K562 (cell line): Measurements from ENCODE around the gene TUBGCP6. TPM values are rescaled to one million over a fixed set of nuclear protein-coding genes. Genes with fewer than 3 reads are reported as not detected.

ENCODE experiments used
- ATAC-seq: fragments of 200-7000 bp; cut with Tn5 transposase; 3 replicates; pipeline ENCODE4 v1.9.1; 2020; ENCODE audit warnings: moderate library complexity
- BruUV-seq: library from RNA; stranded (reverse); fragments of 400-500 nt; replicated peaks from 2 replicates; lab custom pipeline; 2021; lab: Mats Ljungman, UMichigan
- CTCF ChIA-PET: fragments of 300-600 bp; formaldehyde crosslinking; extraction: SDS; loops from one replicate; lab custom pipeline; 2021; ENCODE audit warnings: low intra/inter-chr PET ratio; lab: Yijun Ruan, JAX
- POLR2A ChIA-PET: fragments of 300-600, 350-650 bp; sonication (Branson Sonifier 250); formaldehyde crosslinking; extraction: SDS; loops from one replicate; lab custom pipeline; 2021; ENCODE audit warnings: antibody characterized with exemption, inconsistent platforms; lab: Yijun Ruan, JAX
- DNase-seq, 4 experiments: peaks; one replicate each; pipeline versions ENCODE4 v3.0.0 to v3.0.0-alpha.2; 2011 to 2018; ENCODE audit warnings: low spot score in 3 of 4, mixed read lengths in 3 of 4; ENCODE audit errors: extremely low read depth in 1 of 4
- FAIRE-seq: peaks from 2 replicates; lab custom pipeline; 2011; peaks lifted over from hg19 to GRCh38; lab: Jason Lieb, UNC
- H2AFZ ChIP-seq: 2 replicates; pipeline ENCODE4 v1.6.0; 2011; ENCODE audit warnings: low read depth, low read length, control low read depth, inconsistent platforms
- H3K27ac ChIP-seq: fragments of 200-600 bp; 3 replicates; pipeline ENCODE4 v1.8.0; 2011; ENCODE audit warnings: low read depth, mild to moderate bottlenecking, control low read depth, inconsistent platforms, low read length, moderate library complexity, mixed read lengths; ENCODE audit errors: extremely low read depth
- H3K27me3 ChIP-seq, 2 experiments: fragments of 300-600 bp in 1 of 2; 2 replicates in 1 of 2; 3 replicates in 1 of 2; pipeline versions ENCODE4 v1.6.0 to v1.8.0; 2011; ENCODE audit warnings: inconsistent platforms in 2 of 2, low read length in 2 of 2, mild to moderate bottlenecking in 1 of 2, mixed read lengths in 1 of 2, moderate library complexity in 1 of 2; ENCODE audit not compliant: control insufficient read depth in 2 of 2, insufficient read depth in 2 of 2
- H3K36me3 ChIP-seq: fragments of 300-600 bp; 3 replicates; pipeline ENCODE4 v1.8.0; 2011; ENCODE audit warnings: mild to moderate bottlenecking, low read length, inconsistent platforms; ENCODE audit not compliant: control insufficient read depth, insufficient read depth
- H3K4me1 ChIP-seq, 2 experiments: fragments of 200-600 bp in 1 of 2; replicated peaks in 1 of 2; 2 replicates in 1 of 2; 3 replicates in 1 of 2; pipeline versions ENCODE4 v1.5.1 to v1.8.0; 2011; ENCODE audit warnings: inconsistent platforms in 2 of 2, low read length in 2 of 2, mild to moderate bottlenecking in 1 of 2, mixed read lengths in 1 of 2, moderate library complexity in 1 of 2; ENCODE audit not compliant: control insufficient read depth in 2 of 2, insufficient read depth in 2 of 2
- H3K4me2 ChIP-seq: 2 replicates; pipeline ENCODE4 v1.6.1; 2011; ENCODE audit warnings: low read length, control low read depth, inconsistent platforms, mixed read lengths; ENCODE audit not compliant: insufficient read depth
- H3K4me3 ChIP-seq: fragments of 200-600 bp; sonication (generic), shearing (Covaris generic); 2 replicates; pipeline ENCODE4 v1.5.1; 2016; ENCODE audit warnings: control low read depth, inconsistent platforms
- H3K79me2 ChIP-seq: fragments of 200-600 bp; 3 replicates; pipeline ENCODE4 v1.8.0; 2011; ENCODE audit warnings: low read length, inconsistent platforms; ENCODE audit not compliant: control insufficient read depth, insufficient read depth
- H3K9ac ChIP-seq, 2 experiments: 2 replicates each; pipeline versions ENCODE4 v1.6.0 to v1.6.1; 2011; ENCODE audit warnings: low read depth in 2 of 2, low read length in 2 of 2, control low read depth in 1 of 2, inconsistent platforms in 1 of 2, mild to moderate bottlenecking in 1 of 2, mixed read lengths in 1 of 2; ENCODE audit not compliant: insufficient read depth in 1 of 2
- H3K9me1 ChIP-seq: one replicate; pipeline ENCODE4 v1.6.0; 2011; ENCODE audit warnings: inconsistent platforms, mild to moderate bottlenecking, low read length, moderate library complexity; ENCODE audit not compliant: control insufficient read depth, insufficient read depth
- H3K9me3 ChIP-seq: replicated peaks from 2 replicates; pipeline ENCODE4 v1.5.1; 2011; ENCODE audit warnings: low read depth, low read length, inconsistent platforms; ENCODE audit not compliant: control insufficient read depth, insufficient read depth
- H4K20me1 ChIP-seq: replicated peaks from 2 replicates; pipeline ENCODE4 v1.6.1; 2011; ENCODE audit warnings: low read length, inconsistent platforms, mixed read lengths; ENCODE audit not compliant: control insufficient read depth, insufficient read depth
- BRCA1 ChIP-seq, 2 experiments: fragments of 450-650 bp in 1 of 2; sonication (generic) in 1 of 2; formaldehyde crosslinking in 1 of 2; IDR thresholded peaks; 2 replicates each; pipeline versions ENCODE4 v1.5.0 to v1.6.1; 2017 to 2020; ENCODE audit warnings: mild to moderate bottlenecking in 1 of 2, missing genetic modification reagents in 1 of 2
- CBX3 ChIP-seq, 2 experiments: IDR thresholded peaks; 1 replicate in 1 of 2; 2 replicates in 1 of 2; pipeline ENCODE4 v1.6.1; 2012; ENCODE audit warnings: inconsistent platforms in 2 of 2, low read length in 2 of 2, borderline replicate concordance in 1 of 2, control low read depth in 1 of 2
- CHD2 ChIP-seq: IDR thresholded peaks from 2 replicates; pipeline ENCODE4 v1.6.1; 2011; ENCODE audit warnings: low read depth, low read length
- DPF2 ChIP-seq: fragments of 450-650 bp; IDR thresholded peaks from 2 replicates; pipeline ENCODE4 v1.6.1; 2016
- ETV5 ChIP-seq: sonication (generic); formaldehyde crosslinking; IDR thresholded peaks from 2 replicates; pipeline ENCODE4 v1.4.0; 2020; ENCODE audit warnings: low read depth, mild to moderate bottlenecking, missing genetic modification reagents
- KLF1 ChIP-seq: fragments of 450-650 bp; IDR thresholded peaks from 2 replicates; pipeline ENCODE4 v1.6.1; 2016; ENCODE audit warnings: missing genetic modification characterization, missing compliant biosample characterization
- NRF1 ChIP-seq, 2 experiments: fragments of 450-650 bp; IDR thresholded peaks in 1 of 2; conservative IDR thresholded peaks in 1 of 2; 2 replicates each; pipeline ENCODE4 v1.6.1; 2014; ENCODE audit warnings: mild to moderate bottlenecking in 2 of 2
- U2AF2 ChIP-seq: fragments of 200-400 bp; formaldehyde crosslinking; optimal IDR thresholded peaks from 2 replicates; pipeline ENCODE3; 2017; ENCODE audit warnings: low read depth, mild to moderate bottlenecking, low read length
- ZBTB2 ChIP-seq: fragments of 450-650 bp; IDR thresholded peaks from 2 replicates; pipeline ENCODE4 v1.6.1; 2016; ENCODE audit warnings: antibody characterized with exemption
- ZNF24 ChIP-seq: fragments of 450-650 bp; IDR thresholded peaks from 2 replicates; pipeline ENCODE4 v1.6.1; 2016
- ZNF263 ChIP-seq: sonication (generic); formaldehyde crosslinking; IDR thresholded peaks from 2 replicates; pipeline ENCODE4 v1.8.0; 2022; ENCODE audit warnings: mild to moderate bottlenecking, missing genetic modification reagents, borderline replicate concordance
- WGBS: fragments of 100-300 bp; shearing (Covaris generic); methylation state at CpG from one replicate; pipeline ENCODE4 v1.1.6; 2016; ENCODE audit warnings: low coverage, mixed read lengths; ENCODE audit not compliant: insufficient coverage; ENCODE audit errors: missing lambda C conversion rate; 5-methylcytosine and 5-hydroxymethylcytosine counted together
- in situ Hi-C: fragments of 300-500 bp; cut with MboI; formaldehyde crosslinking; loops from 4 replicates; pipeline ENCODE4 v1.15.0; 2018; ENCODE audit warnings: inconsistent platforms, mixed read lengths
- intact Hi-C: fragments of 100-400 bp; cut with micrococcal nuclease; formaldehyde crosslinking; loops from 2 replicates; pipeline ENCODE4 v1.14.2; 2022
- polyA plus RNA-seq, 8 experiments: library from polyadenylated mRNA; depleted of rRNA in 4 of 8; stranded (reverse) in 5 of 8; unstranded in 3 of 8; fragments of >200 nt; fragmentation: Nextera tagmentation in 2 of 8; fragmentation: Illumina TruSeq in 1 of 8; extraction: Ambion mirVana in 2 of 8; extraction: Trizol in 1 of 8; gene quantifications; 2 replicates each; pipeline versions ENCODE4 v1.2.1 to v1.2.3, GENCODE V29; 2011 to 2014; ENCODE audit warnings: inconsistent platforms in 1 of 8, missing spikeins in 1 of 8
- total RNA-seq, 7 experiments: library from RNA; depleted of rRNA in 6 of 7; stranded (reverse); fragments of >200 nt in 6 of 7; fragmentation: Illumina TruSeq in 2 of 7; extraction: Trizol in 2 of 7; gene quantifications; 2 replicates each; pipeline versions ENCODE4 v1.2.1 to v1.2.3, GENCODE V29; 2011 to 2021; ENCODE audit warnings: low replicate concordance in 1 of 7

TUBGCP6 gene
- total and polyA plus RNA-seq, 9 of the 15 experiments (the other 6 are each of a cell fraction or from before 2014, with no cell fraction given) = 0.76 to 33.0 (median 10.1) TPM

GRCh38 chr22:50190182-50190940 is 54.5 kb downstream of the TUBGCP6 start (continued):
- TF ChIP-seq ZBTB2 = 0 out of 2 replicates have a peak, but pooled peaks have one; percentile 35
- peak; percentile 81 to 82 for TF ChIP-seq NRF1 (conservative IDR thresholded peaks at IDR 0.05 in 1 of 2, IDR thresholded peaks at IDR 0.05 in 1 of 2)
- no peak for TF ChIP-seq U2AF2
- TF ChIP-seq BRCA1 (IDR thresholded peaks at IDR 0.05) = no peak
- TF ChIP-seq BRCA1 (CRISPR knock-in tag; IDR thresholded peaks at IDR 0.05) = no peak
- TF ChIP-seq CHD2 = peak; percentile 58
- TF ChIP-seq CBX3 (IDR thresholded peaks at IDR 0.05; ENCODE audit: borderline replicate concordance in 1 of 2, low read length in 2 of 2) = no peak
- no peak for TF ChIP-seq DPF2
- TF ChIP-seq KLF1 (tag) = peak; percentile 97
- peak; percentile 66; the same call in 1 of the 2 replicates for TF ChIP-seq ETV5

- no TSS peak for BruUV-seq
- intact Hi-C loops = no loop called here
- H3K4me1 ChIP-seq = peaks cover 20 to 81% of the 10 kb centered on the region in 2 experiments
- TF ChIP-seq ZNF24 (no peak), ZNF263 (peak; percentile 83)
- TF ChIP-seq, all 486 proteins: peak for 1
- FAIRE-seq = no peak
- H3K9me1 ChIP-seq = peaks cover 7% of the 10 kb centered on the region
- peaks cover 8% of the 10 kb centered on the region for H4K20me1 ChIP-seq
- no peak overlapping the region for H2AFZ ChIP-seq
- ChIA-PET POLR2A (interaction anchor here (0.7 kb wide), 4 partner anchors 18 to 317 kb away, joined by 3 to 4 read pairs (median 3); no protein-coding TSS in a partner anchor), CTCF (interaction anchor here (1.2 kb wide), 1 partner anchor 40 kb away, joined by 3 read pairs; no protein-coding TSS in a partner anchor)
- peaks cover 65% of the 10 kb centered on the region for H3K79me2 ChIP-seq
- in situ Hi-C loops = no loop called here
- 40% methylated on average over 1 of the region's 4 CpGs for whole genome bisulfite sequencing
- H3K36me3 ChIP-seq = peaks cover 46% of the 10 kb centered on the region; the same call in 2 of the 3 replicates
- H3K9me3 ChIP-seq = no peaks in the 10 kb centered on the region
- DNase-seq = no peak
- H3K9ac ChIP-seq = peak overlapping the region; percentile 44 to 93; a peak in 3 of 4 replicates
- H3K27ac ChIP-seq = peak overlapping the region; percentile 79; the same call in 2 of the 3 replicates
- H3K27me3 ChIP-seq = no peaks in the 10 kb centered on the region
- peak overlapping the region; percentile 47; the same call in 1 of the 2 replicates for H3K4me3 ChIP-seq
- peak overlapping the region; percentile 70 for H3K4me2 ChIP-seq
- ATAC-seq = peak; percentile 3
Observed at GRCh38 chr22:50189849-50190181, 55.0 kb downstream of the TUBGCP6 start.
